ENCODE results near the gene CLBA1.

GRCh38 chr14:104980611-104981531, 4.7 kb upstream of the CLBA1 start:
- TF ChIP-seq CTCF (conservative IDR thresholded peaks at IDR 0.05 in 1 of 2, IDR thresholded peaks at IDR 0.05 in 1 of 2; ENCODE audit: low read depth in 1 of 2, low read length in 2 of 2) (no peak), EZH2 (IDR thresholded peaks at IDR 0.05; ENCODE audit: low read length, missing control alignments) (no peak)

Data from fibroblast of lung (primary cell).